HEK293 (cell line): ENCODE results near the gene OPHN1.
A peak's percentile ranks its signal among the peaks of the same experiment; 100 is the strongest.

Source experiments
- CTCF ChIA-PET: fragments of 350-600 bp; formaldehyde crosslinking; extraction: SDS; loops from one replicate; lab custom pipeline; 2021; ENCODE audit warnings: antibody characterized with exemption; lab: Yijun Ruan, JAX
- POLR2A ChIA-PET: fragments of 300-600 bp; formaldehyde crosslinking; extraction: SDS; loops from one replicate; lab custom pipeline; 2020; ENCODE audit warnings: antibody characterized with exemption, inconsistent platforms; lab: Yijun Ruan, JAX
- H3K27ac ChIP-seq: fragments of 200-500 bp; sonication (Bioruptor generic); 2 replicates; pipeline ENCODE4 v1.5.1; 2014; ENCODE audit warnings: low read depth, low read length, control low read depth, inconsistent platforms; ENCODE audit errors: extremely low read depth
- H3K36me3 ChIP-seq, 2 experiments: fragments of 200-500 bp in 1 of 2; sonication (Bioruptor generic) in 1 of 2; 1 replicate in 1 of 2; 2 replicates in 1 of 2; pipeline ENCODE4 v1.5.1; 2014 to 2017; ENCODE audit warnings: inconsistent platforms in 2 of 2, low read length in 2 of 2; ENCODE audit not compliant: control insufficient read depth in 2 of 2, insufficient read depth in 1 of 2
- H3K4me1 ChIP-seq: fragments of 200-500 bp; sonication (Bioruptor generic); 2 replicates; pipeline ENCODE4 v1.5.1; 2014; ENCODE audit warnings: mild to moderate bottlenecking, low read length, inconsistent platforms; ENCODE audit not compliant: control insufficient read depth, insufficient read depth
- H3K4me3 ChIP-seq: 2 replicates; pipeline ENCODE4 v1.5.1; 2011; ENCODE audit warnings: low read depth, mild to moderate bottlenecking, control low read depth, low read length, moderate library complexity
- H3K9me3 ChIP-seq: fragments of 200-500 bp; sonication (Bioruptor generic); 2 replicates; pipeline ENCODE4 v1.5.1; 2014; ENCODE audit warnings: low read depth, low read length, inconsistent platforms; ENCODE audit not compliant: control insufficient read depth, insufficient read depth
- BCL11B ChIP-seq: fragments of 450-650 bp; formaldehyde crosslinking; IDR thresholded peaks from 2 replicates; pipeline ENCODE4 v1.5.1; 2016; ENCODE audit warnings: low read depth, missing biosample characterization, missing genetic modification characterization
- GLI4 ChIP-seq: fragments of 450-650 bp; formaldehyde crosslinking; IDR thresholded peaks from 2 replicates; pipeline ENCODE4 v1.5.1; 2016; ENCODE audit warnings: missing biosample characterization, missing genetic modification characterization
- MEIS1 ChIP-seq: sonication (generic); formaldehyde crosslinking; IDR thresholded peaks from 2 replicates; pipeline ENCODE4 v1.8.1; 2022; ENCODE audit warnings: missing genetic modification reagents, mild to moderate bottlenecking, borderline replicate concordance
- PRDM6 ChIP-seq: fragments of 450-650 bp; formaldehyde crosslinking; IDR thresholded peaks from 2 replicates; pipeline ENCODE4 v1.5.1; 2017; ENCODE audit warnings: missing biosample characterization, missing genetic modification characterization
- SALL2 ChIP-seq: fragments of 450-650 bp; formaldehyde crosslinking; IDR thresholded peaks from 2 replicates; pipeline ENCODE4 v1.5.0; 2017; ENCODE audit warnings: missing biosample characterization, mild to moderate bottlenecking, missing genetic modification characterization, borderline replicate concordance
- SP3 ChIP-seq: fragments of 450-650 bp; formaldehyde crosslinking; IDR thresholded peaks from 2 replicates; pipeline ENCODE4 v1.5.1; 2016; ENCODE audit warnings: missing biosample characterization, missing genetic modification characterization
- TRIM28 ChIP-seq: IDR thresholded peaks from 2 replicates; pipeline ENCODE4 v1.6.1; 2011; ENCODE audit warnings: low read length, control low read depth, borderline replicate concordance
- YY2 ChIP-seq: fragments of 450-650 bp; formaldehyde crosslinking; IDR thresholded peaks from 2 replicates; pipeline ENCODE4 v1.5.1; 2016; ENCODE audit warnings: missing biosample characterization, missing genetic modification characterization
- ZBTB17 ChIP-seq: fragments of 450-650 bp; formaldehyde crosslinking; IDR thresholded peaks from 2 replicates; pipeline ENCODE4 v1.5.1; 2016; ENCODE audit warnings: missing biosample characterization, missing genetic modification characterization
- ZBTB21 ChIP-seq: fragments of 450-650 bp; formaldehyde crosslinking; IDR thresholded peaks from 2 replicates; pipeline ENCODE4 v1.5.1; 2017; ENCODE audit warnings: missing biosample characterization, missing genetic modification characterization
- ZBTB7A ChIP-seq: fragments of 450-650 bp; formaldehyde crosslinking; IDR thresholded peaks from 2 replicates; pipeline ENCODE4 v1.5.1; 2016; ENCODE audit warnings: low read depth, missing biosample characterization, missing genetic modification characterization
- ZFHX2 ChIP-seq: fragments of 450-650 bp; formaldehyde crosslinking; conservative IDR thresholded peaks from 2 replicates; pipeline ENCODE4 v1.5.1; 2016; ENCODE audit warnings: missing biosample characterization, missing genetic modification characterization
- ZFP3 ChIP-seq: fragments of 450-650 bp; formaldehyde crosslinking; IDR thresholded peaks from 2 replicates; pipeline ENCODE4 v1.5.1; 2016; ENCODE audit warnings: low read depth, missing biosample characterization, missing genetic modification characterization
- ZNF114 ChIP-seq: fragments of 450-650 bp; formaldehyde crosslinking; IDR thresholded peaks from 2 replicates; pipeline ENCODE4 v1.5.0; 2017; ENCODE audit warnings: missing biosample characterization, missing genetic modification characterization
- ZNF155 ChIP-seq: fragments of 450-650 bp; formaldehyde crosslinking; IDR thresholded peaks from 2 replicates; pipeline ENCODE4 v1.5.1; 2016; ENCODE audit warnings: missing biosample characterization, missing genetic modification characterization
- ZNF16 ChIP-seq: fragments of 450-650 bp; formaldehyde crosslinking; IDR thresholded peaks from 2 replicates; pipeline ENCODE4 v1.5.1; 2016; ENCODE audit warnings: low read depth, missing biosample characterization, missing genetic modification characterization
- ZNF324 ChIP-seq: fragments of 450-650 bp; formaldehyde crosslinking; IDR thresholded peaks from 2 replicates; pipeline ENCODE4 v1.5.1; 2016; ENCODE audit warnings: missing biosample characterization, missing genetic modification characterization
- ZNF391 ChIP-seq: fragments of 450-650 bp; formaldehyde crosslinking; IDR thresholded peaks from 2 replicates; pipeline ENCODE4 v1.5.1; 2016; ENCODE audit warnings: low read depth, missing biosample characterization, missing genetic modification characterization, borderline replicate concordance
- ZNF426 ChIP-seq: fragments of 450-650 bp; formaldehyde crosslinking; IDR thresholded peaks from 2 replicates; pipeline ENCODE4 v1.5.1; 2017; ENCODE audit warnings: missing biosample characterization, missing genetic modification characterization, mild to moderate bottlenecking, inconsistent platforms, moderate library complexity
- ZNF558 ChIP-seq: fragments of 450-650 bp; formaldehyde crosslinking; IDR thresholded peaks from 2 replicates; pipeline ENCODE4 v1.5.1; 2016; ENCODE audit warnings: missing biosample characterization, missing genetic modification characterization
- ZNF560 ChIP-seq: fragments of 450-650 bp; formaldehyde crosslinking; IDR thresholded peaks from 2 replicates; pipeline ENCODE4 v1.5.1; 2017; ENCODE audit warnings: missing biosample characterization, missing genetic modification characterization, borderline replicate concordance
- ZNF660 ChIP-seq: fragments of 450-650 bp; IDR thresholded peaks from 2 replicates; pipeline ENCODE4 v1.5.1; 2018; ENCODE audit warnings: missing biosample characterization, mild to moderate bottlenecking, missing genetic modification characterization
- ZNF792 ChIP-seq: fragments of 450-650 bp; formaldehyde crosslinking; IDR thresholded peaks from 2 replicates; pipeline ENCODE4 v1.5.1; 2016; ENCODE audit warnings: missing biosample characterization, missing genetic modification characterization
- ZXDB ChIP-seq: fragments of 450-650 bp; formaldehyde crosslinking; IDR thresholded peaks from 2 replicates; pipeline ENCODE4 v1.5.1; 2016; ENCODE audit warnings: missing biosample characterization, missing genetic modification characterization
- TF ChIP-seq, protein P1 (sequence below): fragments of 450-650 bp; formaldehyde crosslinking; IDR thresholded peaks from 2 replicates; pipeline ENCODE4 v1.5.1; 2016; ENCODE audit warnings: missing biosample characterization, missing genetic modification characterization

OPHN1 gene

DNA sequence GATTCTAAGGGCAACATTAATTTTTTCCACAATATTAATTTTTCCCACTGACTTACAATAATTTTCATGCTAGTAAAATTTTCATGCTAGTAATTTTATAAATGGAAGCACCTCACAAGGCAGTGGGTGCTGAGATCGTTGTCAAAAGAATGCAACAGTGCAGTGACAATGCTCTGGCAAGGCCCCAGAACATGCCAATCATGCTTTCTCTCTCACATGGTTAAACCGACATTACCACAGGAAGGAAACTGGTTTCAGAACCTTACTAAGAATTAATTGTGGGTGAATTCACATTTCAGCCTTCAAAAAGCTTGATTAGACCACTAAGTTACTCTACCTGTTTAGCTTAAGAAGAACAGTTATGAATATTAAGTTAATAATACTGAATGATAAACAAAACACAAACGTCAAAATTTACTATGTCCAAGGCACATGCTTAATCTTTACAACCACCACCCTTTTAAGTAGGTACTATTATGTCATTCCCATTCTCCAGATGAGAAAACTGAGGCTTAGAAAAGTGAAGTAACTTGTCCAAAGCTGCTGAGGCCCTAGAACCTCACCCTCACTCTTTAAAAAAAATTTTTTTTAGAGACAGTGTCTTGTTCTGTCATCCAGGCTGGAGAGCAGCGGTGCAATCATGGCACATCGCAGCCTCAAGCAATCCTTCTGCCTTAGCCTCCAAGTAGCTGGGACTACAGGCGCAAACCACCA is 10.0 kb upstream of the OPHN1 start:
- ChIA-PET CTCF (interaction anchor here (0.6 to 1.0 kb wide), 2 partner anchors 27 to 210 kb away, joined by 3 to 4 read pairs; no protein-coding TSS in a partner anchor), POLR2A (no interaction called here)
- Histone ChIP-seq H3K36me3 (no peaks in the 10 kb centered on the region; a peak in 1 of 3 replicates), H3K4me3 (no peak overlapping the region), H3K27ac (no peak overlapping the region), H3K4me1 (peaks cover 14% of the 10 kb centered on the region)
- TF ChIP-seq ZNF155 (tag by site-specific recombination), result no peak
- TF ChIP-seq ZNF558 (tag by site-specific recombination), result no peak
- TF ChIP-seq ZNF792 (tag by site-specific recombination), result no peak
- TF ChIP-seq GLI4 (tag by site-specific recombination), result no peak
- no peak for TF ChIP-seq ZNF324 (tag by site-specific recombination)
- TF ChIP-seq ZNF426, result no peak
- TF ChIP-seq, protein P1, sequence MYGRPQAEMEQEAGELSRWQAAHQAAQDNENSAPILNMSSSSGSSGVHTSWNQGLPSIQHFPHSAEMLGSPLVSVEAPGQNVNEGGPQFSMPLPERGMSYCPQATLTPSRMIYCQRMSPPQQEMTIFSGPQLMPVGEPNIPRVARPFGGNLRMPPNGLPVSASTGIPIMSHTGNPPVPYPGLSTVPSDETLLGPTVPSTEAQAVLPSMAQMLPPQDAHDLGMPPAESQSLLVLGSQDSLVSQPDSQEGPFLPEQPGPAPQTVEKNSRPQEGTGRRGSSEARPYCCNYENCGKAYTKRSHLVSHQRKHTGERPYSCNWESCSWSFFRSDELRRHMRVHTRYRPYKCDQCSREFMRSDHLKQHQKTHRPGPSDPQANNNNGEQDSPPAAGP (tag by site-specific recombination), result no peak
- no peak for TF ChIP-seq ZFHX2 (tag by site-specific recombination)
- no peak for TF ChIP-seq ZNF16 (tag by site-specific recombination)
- TF ChIP-seq ZNF391 (tag by site-specific recombination), result no peak
- no peak for TF ChIP-seq ZNF560 (tag by site-specific recombination)
- TF ChIP-seq MEIS1 (CRISPR knock-in tag), result no peak
- no peak for TF ChIP-seq SALL2 (tag by site-specific recombination)
- no peak for TF ChIP-seq ZXDB (tag by site-specific recombination)
- no peak for TF ChIP-seq SP3 (tag by site-specific recombination)
- no peak for TF ChIP-seq ZFP3
- TF ChIP-seq, all 188 proteins: peak for 0
- H3K9me3 ChIP-seq, result no peaks in the 10 kb centered on the region

DNA sequence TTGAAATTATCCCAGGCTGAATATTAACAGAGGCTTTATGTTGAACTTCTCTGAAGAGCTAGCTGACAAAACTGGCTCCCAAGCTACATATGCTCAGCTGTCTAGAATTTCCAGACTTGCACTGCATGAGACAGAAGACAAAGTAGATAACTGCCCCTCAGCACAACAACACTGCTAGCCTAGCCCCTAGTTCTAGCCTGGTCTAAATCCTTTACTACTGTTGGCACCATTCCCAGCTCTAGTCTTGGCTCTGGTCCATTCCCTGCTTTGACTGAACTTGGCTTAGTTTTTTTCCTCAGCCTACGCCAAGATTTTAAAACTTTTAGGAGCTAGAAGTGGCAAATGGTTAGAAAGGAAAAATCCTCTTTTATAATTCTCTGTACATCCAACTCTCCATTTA is 7.6 kb upstream of the OPHN1 start:
- H3K4me3 ChIP-seq, result no peak overlapping the region
- TF ChIP-seq ZBTB21 (tag by site-specific recombination) (no peak), ZNF114 (tag by site-specific recombination) (no peak), ZBTB17 (0 out of 2 replicates have a peak, but pooled peaks have one; percentile 15), ZBTB7A (tag by site-specific recombination) (no peak), YY2 (tag by site-specific recombination) (no peak), ZXDB (tag by site-specific recombination) (peak; percentile 45; the same call in 1 of the 2 replicates), PRDM6 (peak; percentile 73), BCL11B (tag by site-specific recombination) (no peak), ZNF660 (tag by site-specific recombination) (peak; percentile 38; the same call in 1 of the 2 replicates), TRIM28 (peak; percentile 94)
- peaks cover 14% of the 10 kb centered on the region for H3K4me1 ChIP-seq
- POLR2A ChIA-PET, result no interaction called here
- H3K36me3 ChIP-seq, result no peaks in the 10 kb centered on the region
- peak overlapping the region; percentile 19; the same call in 1 of the 2 replicates for H3K27ac ChIP-seq
- H3K9me3 ChIP-seq, result no peaks in the 10 kb centered on the region
- CTCF ChIA-PET, result interaction anchor here (0.7 to 1.6 kb wide), 2 partner anchors 50 to 202 kb away, joined by 3 to 4 read pairs; no protein-coding TSS in a partner anchor
